Lower leg skin (tissue), 3 donors: Measurements from ENCODE around the gene CDH22.

ENCODE experiments used
- CTCF ChIP-seq, 3 donors: fragments of 450-650 bp; IDR thresholded peaks; one replicate each; pipeline ENCODE4 v1.5.1; 2016; ENCODE audit warnings: antibody characterized with exemption in 3 of 3, mild to moderate bottlenecking in 3 of 3, moderate library complexity in 2 of 3
- POLR2A ChIP-seq, 2 donors: fragments of 450-650 bp; IDR thresholded peaks; one replicate each; pipeline ENCODE4 v1.6.1; 2016 to 2017; ENCODE audit warnings: antibody characterized with exemption in 2 of 2, mild to moderate bottlenecking in 1 of 2, moderate library complexity in 1 of 2

- TF ChIP-seq CTCF (IDR thresholded peaks at IDR 0.05), result no peak
- TF ChIP-seq POLR2A (IDR thresholded peaks at IDR 0.05), result no peak
These were observed 98.2 kb downstream of the CDH22 start for GRCh38 chr20:46209930-46210671.
